ENCODE results near the gene CEP78.

- no peak for TF ChIP-seq CTCF (IDR thresholded peaks at IDR 0.05)
- no peak for TF ChIP-seq POLR2A (IDR thresholded peaks at IDR 0.05)
These were observed 21.4 kb upstream of the CEP78 start for GRCh38 chr9:78214492-78214891.

Data from right lobe of liver (tissue), 4 donors.